Ovary (tissue), 3 donors: ENCODE measurements around the gene SCG3.

Experiments
- POLR2A ChIP-seq: fragments of 450-650 bp; IDR thresholded peaks from one replicate; pipeline ENCODE4 v1.6.1; 2017; ENCODE audit warnings: antibody characterized with exemption, mild to moderate bottlenecking, moderate library complexity
- TF ChIP-seq, protein P1 (sequence below), 3 donors: fragments of 450-650 bp in 2 of 3; fragments of 200-600 bp in 1 of 3; IDR thresholded peaks; one replicate each; pipeline versions ENCODE4 v1.5.1 to v1.8.0; 2016 to 2022; ENCODE audit warnings: antibody characterized with exemption in 3 of 3, mild to moderate bottlenecking in 1 of 3
- donor health status: DM: no; HTN: no; CAD: no.

DNA sequence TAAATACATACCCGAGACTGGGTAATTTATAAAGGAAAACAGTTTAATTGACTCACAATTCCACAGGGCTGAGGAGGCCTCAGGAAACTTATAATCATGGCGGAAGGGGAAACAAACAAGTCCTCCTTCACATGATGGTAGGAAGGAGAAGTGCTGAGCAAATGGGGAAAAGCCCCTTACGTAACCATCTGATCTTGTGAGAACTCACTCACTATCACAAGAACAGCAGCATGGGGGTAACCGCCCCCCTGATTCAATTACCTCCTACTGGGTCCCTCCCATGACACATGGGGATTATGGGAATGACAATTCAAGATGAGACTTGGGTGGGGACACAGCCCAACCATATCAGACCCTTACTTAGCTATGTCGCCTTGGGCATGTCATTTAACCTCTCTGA is 27.7 kb downstream of the SCG3 start:
- TF ChIP-seq POLR2A, result no peak
- TF ChIP-seq, protein P1, sequence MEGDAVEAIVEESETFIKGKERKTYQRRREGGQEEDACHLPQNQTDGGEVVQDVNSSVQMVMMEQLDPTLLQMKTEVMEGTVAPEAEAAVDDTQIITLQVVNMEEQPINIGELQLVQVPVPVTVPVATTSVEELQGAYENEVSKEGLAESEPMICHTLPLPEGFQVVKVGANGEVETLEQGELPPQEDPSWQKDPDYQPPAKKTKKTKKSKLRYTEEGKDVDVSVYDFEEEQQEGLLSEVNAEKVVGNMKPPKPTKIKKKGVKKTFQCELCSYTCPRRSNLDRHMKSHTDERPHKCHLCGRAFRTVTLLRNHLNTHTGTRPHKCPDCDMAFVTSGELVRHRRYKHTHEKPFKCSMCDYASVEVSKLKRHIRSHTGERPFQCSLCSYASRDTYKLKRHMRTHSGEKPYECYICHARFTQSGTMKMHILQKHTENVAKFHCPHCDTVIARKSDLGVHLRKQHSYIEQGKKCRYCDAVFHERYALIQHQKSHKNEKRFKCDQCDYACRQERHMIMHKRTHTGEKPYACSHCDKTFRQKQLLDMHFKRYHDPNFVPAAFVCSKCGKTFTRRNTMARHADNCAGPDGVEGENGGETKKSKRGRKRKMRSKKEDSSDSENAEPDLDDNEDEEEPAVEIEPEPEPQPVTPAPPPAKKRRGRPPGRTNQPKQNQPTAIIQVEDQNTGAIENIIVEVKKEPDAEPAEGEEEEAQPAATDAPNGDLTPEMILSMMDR (IDR thresholded peaks at IDR 0.05), result no peak
